ENCODE results near the gene IFNA13.

IFNA13 gene

DNA sequence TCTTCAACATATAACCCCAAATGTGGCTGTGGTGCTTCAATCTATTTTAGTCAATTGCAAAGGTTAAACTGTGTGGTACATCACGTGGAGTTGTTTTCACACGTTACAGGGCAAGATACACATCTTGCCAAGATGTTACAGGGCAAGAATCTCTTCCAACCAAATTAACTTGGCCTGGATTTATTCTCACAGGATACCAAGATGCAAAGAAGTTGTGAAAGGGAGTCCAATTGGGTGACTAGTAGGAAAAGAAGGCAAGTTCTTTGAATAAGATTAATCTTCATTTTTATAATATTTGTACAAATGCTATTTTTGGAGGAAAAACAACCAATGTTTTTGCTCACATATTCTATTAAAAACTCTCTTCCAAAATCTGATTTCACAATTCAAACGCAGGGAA, 36.3 kb upstream of the IFNA13 start (continued):
- no peak for TF ChIP-seq KLF7 (tag by site-specific recombination; IDR thresholded peaks at IDR 0.05; ENCODE audit: borderline replicate concordance)
- no peak for TF ChIP-seq ZNF600 (tag by site-specific recombination; IDR thresholded peaks at IDR 0.05)
- no peak for TF ChIP-seq KLF1 (tag by site-specific recombination; IDR thresholded peaks at IDR 0.05)
- no peak for TF ChIP-seq ZNF10 (tag by site-specific recombination; IDR thresholded peaks at IDR 0.05)

DNA sequence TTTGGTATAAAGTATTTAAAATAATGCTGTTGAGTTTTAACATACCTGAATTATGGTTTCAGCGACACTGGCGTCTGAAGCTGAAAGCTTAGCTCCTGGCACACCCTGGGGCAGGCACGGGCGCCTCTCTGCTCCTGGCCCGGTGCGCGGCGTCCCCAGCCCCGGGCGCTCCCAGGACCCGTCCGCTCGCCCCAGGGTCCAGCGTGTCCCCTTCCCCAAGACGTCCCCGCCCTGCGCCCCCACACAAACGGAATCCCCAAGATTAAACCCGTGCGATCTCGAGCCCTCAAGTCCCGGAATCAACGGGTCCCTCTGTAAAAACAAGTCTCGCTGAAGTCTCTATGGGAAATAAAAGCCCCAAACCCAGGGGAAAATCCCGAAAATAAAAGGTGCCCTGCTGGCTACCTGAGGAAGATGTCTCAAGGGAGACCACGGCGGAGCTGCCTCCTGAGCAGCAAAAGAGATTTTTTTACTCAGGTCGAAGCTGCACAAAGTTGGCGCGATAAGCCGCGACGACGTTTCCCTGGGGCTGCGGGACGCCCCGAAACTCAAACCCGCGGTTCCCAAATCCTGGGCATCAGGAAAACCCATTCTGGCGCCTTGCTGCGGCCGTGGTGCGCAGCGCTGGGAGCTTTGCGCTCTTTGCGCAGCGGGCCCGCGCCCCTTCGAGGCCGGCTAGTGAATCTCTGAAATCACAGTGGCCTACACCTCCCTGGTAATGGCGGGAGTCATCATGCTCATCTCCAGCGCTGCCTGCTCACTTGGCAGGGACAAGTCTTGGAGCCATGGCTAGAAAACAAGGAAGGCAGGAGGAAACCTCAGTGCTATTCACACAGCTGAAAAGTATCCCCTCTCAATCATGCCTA, 34.8 kb upstream of the IFNA13 start:
- Histone ChIP-seq H3K9me3 (ENCODE audit: control insufficient read depth, insufficient read depth, low read depth, low read length) (no peaks in the 10 kb centered on the region), H3K36me3 (ENCODE audit: control insufficient read depth in 2 of 2, insufficient read depth in 1 of 2, low read length in 2 of 2) (no peaks in the 10 kb centered on the region), H3K27ac (ENCODE audit: extremely low read depth, low read depth, low read length) (no peak overlapping the region), H3K4me1 (ENCODE audit: control insufficient read depth, insufficient read depth, low read length) (no peaks in the 10 kb centered on the region), H3K4me3 (ENCODE audit: low read depth, low read length) (peak overlapping the region; percentile 33)
- ChIA-PET POLR2A (no interaction called here), CTCF (interaction anchor here (0.6 to 1.5 kb wide), 5 partner anchors 76 to 1884 kb away, joined by 3 to 4 read pairs (median 3); no protein-coding TSS in a partner anchor)
- TF ChIP-seq, protein P1, sequence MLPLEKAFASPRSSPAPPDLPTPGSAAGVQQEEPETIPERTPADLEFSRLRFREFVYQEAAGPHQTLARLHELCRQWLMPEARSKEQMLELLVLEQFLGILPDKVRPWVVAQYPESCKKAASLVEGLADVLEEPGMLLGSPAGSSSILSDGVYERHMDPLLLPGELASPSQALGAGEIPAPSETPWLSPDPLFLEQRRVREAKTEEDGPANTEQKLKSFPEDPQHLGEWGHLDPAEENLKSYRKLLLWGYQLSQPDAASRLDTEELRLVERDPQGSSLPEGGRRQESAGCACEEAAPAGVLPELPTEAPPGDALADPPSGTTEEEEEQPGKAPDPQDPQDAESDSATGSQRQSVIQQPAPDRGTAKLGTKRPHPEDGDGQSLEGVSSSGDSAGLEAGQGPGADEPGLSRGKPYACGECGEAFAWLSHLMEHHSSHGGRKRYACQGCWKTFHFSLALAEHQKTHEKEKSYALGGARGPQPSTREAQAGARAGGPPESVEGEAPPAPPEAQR (tag by site-specific recombination; IDR thresholded peaks at IDR 0.05): no peak
- TF ChIP-seq, protein P2, sequence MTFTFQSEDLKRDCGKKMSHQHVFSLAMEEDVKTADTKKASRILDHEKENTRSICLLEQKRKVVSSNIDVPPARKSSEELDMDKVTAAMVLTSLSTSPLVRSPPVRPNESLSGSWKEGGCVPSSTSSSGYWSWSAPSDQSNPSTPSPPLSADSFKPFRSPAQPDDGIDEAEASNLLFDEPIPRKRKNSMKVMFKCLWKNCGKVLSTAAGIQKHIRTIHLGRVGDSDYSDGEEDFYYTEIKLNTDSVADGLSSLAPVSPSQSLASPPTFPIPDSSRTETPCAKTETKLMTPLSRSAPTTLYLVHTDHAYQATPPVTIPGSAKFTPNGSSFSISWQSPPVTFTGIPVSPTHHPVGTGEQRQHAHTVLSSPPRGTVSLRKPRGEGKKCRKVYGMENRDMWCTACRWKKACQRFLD (tag by site-specific recombination; IDR thresholded peaks at IDR 0.05): no peak
- TF ChIP-seq ZNF555 (tag by site-specific recombination; conservative IDR thresholded peaks at IDR 0.05) (no peak), CTCF (tag by site-specific recombination; IDR thresholded peaks at IDR 0.05) (0 out of 2 replicates have a peak, but pooled peaks have one; percentile 19), SCRT2 (tag by site-specific recombination; IDR thresholded peaks at IDR 0.05) (no peak), YY2 (tag by site-specific recombination; IDR thresholded peaks at IDR 0.05) (0 out of 2 replicates have a peak, but pooled peaks have one; percentile 19), ZNF112 (tag by site-specific recombination; IDR thresholded peaks at IDR 0.05) (no peak), ZNF394 (tag by site-specific recombination; IDR thresholded peaks at IDR 0.05; ENCODE audit: borderline replicate concordance) (no peak), ZBTB26 (tag by site-specific recombination; optimal IDR thresholded peaks at IDR 0.05) (peak; percentile 47), ZNF341 (tag by site-specific recombination; IDR thresholded peaks at IDR 0.05; ENCODE audit: low read depth) (no peak), GFI1B (tag by site-specific recombination; IDR thresholded peaks at IDR 0.05) (no peak), ZSCAN23 (tag by site-specific recombination; IDR thresholded peaks at IDR 0.05) (no peak), ZNF335 (tag by site-specific recombination; conservative IDR thresholded peaks at IDR 0.05) (peak; percentile 65), ZNF544 (tag by site-specific recombination; IDR thresholded peaks at IDR 0.05) (no peak), ZNF664 (tag by site-specific recombination; IDR thresholded peaks at IDR 0.05) (no peak), SP7 (tag by site-specific recombination; IDR thresholded peaks at IDR 0.05) (no peak)
- TF ChIP-seq, protein P3, sequence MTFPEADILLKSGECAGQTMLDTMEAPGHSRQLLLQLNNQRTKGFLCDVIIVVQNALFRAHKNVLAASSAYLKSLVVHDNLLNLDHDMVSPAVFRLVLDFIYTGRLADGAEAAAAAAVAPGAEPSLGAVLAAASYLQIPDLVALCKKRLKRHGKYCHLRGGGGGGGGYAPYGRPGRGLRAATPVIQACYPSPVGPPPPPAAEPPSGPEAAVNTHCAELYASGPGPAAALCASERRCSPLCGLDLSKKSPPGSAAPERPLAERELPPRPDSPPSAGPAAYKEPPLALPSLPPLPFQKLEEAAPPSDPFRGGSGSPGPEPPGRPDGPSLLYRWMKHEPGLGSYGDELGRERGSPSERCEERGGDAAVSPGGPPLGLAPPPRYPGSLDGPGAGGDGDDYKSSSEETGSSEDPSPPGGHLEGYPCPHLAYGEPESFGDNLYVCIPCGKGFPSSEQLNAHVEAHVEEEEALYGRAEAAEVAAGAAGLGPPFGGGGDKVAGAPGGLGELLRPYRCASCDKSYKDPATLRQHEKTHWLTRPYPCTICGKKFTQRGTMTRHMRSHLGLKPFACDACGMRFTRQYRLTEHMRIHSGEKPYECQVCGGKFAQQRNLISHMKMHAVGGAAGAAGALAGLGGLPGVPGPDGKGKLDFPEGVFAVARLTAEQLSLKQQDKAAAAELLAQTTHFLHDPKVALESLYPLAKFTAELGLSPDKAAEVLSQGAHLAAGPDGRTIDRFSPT (tag by site-specific recombination; IDR thresholded peaks at IDR 0.05): no peak
- TF ChIP-seq, protein P4, sequence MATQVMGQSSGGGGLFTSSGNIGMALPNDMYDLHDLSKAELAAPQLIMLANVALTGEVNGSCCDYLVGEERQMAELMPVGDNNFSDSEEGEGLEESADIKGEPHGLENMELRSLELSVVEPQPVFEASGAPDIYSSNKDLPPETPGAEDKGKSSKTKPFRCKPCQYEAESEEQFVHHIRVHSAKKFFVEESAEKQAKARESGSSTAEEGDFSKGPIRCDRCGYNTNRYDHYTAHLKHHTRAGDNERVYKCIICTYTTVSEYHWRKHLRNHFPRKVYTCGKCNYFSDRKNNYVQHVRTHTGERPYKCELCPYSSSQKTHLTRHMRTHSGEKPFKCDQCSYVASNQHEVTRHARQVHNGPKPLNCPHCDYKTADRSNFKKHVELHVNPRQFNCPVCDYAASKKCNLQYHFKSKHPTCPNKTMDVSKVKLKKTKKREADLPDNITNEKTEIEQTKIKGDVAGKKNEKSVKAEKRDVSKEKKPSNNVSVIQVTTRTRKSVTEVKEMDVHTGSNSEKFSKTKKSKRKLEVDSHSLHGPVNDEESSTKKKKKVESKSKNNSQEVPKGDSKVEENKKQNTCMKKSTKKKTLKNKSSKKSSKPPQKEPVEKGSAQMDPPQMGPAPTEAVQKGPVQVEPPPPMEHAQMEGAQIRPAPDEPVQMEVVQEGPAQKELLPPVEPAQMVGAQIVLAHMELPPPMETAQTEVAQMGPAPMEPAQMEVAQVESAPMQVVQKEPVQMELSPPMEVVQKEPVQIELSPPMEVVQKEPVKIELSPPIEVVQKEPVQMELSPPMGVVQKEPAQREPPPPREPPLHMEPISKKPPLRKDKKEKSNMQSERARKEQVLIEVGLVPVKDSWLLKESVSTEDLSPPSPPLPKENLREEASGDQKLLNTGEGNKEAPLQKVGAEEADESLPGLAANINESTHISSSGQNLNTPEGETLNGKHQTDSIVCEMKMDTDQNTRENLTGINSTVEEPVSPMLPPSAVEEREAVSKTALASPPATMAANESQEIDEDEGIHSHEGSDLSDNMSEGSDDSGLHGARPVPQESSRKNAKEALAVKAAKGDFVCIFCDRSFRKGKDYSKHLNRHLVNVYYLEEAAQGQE (tag by site-specific recombination; IDR thresholded peaks at IDR 0.05): no peak
- TF ChIP-seq, protein P5, sequence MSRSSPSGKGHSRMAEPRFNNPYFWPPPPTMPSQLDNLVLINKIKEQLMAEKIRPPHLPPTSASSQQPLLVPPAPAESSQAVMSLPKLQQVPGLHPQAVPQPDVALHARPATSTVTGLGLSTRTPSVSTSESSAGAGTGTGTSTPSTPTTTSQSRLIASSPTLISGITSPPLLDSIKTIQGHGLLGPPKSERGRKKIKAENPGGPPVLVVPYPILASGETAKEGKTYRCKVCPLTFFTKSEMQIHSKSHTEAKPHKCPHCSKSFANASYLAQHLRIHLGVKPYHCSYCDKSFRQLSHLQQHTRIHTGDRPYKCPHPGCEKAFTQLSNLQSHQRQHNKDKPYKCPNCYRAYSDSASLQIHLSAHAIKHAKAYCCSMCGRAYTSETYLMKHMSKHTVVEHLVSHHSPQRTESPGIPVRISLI (tag by site-specific recombination; IDR thresholded peaks at IDR 0.05): no peak
